T follicular helper cell (primary cell): Measurements from ENCODE around the gene PITPNM3.

Experiments
- DNase-seq: peaks from one replicate; pipeline ENCODE4 v3.0.0-alpha.2; 2020; ENCODE audit warnings: low read depth

The PITPNM3 gene

DNA sequence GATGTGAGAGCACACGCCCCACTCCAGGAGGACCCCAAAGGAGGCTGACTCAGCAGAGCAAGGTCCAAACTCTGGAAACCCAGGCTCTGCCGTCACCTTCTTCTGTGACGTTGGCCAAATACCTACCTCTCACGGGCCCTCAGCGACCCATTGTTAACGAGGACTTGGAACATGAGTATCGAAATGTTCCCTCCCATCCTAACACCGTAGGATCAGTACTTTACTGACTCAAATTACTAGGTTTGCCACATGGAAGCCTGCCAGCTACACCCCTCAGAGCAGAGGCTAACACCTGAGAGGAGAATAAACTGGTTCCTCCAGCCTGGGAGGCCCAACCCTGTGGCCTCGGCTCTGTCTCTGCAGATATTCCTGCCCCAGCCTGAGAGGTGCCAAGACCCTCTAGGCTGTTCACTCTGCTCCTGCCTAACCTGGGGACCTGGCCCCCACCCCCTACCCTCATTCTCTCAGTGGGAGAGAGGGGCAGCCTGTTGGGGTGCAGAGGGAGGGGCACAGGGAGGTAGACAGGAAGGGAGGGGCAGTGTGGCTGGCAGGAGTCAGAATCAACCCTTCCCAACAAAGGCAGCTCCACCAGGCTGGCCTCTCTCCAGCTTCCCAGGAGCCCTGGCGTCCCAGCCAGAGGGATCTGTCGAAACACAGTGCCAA, 4.4 kb downstream of the PITPNM3 start:
- no peak for DNase-seq

DNA sequence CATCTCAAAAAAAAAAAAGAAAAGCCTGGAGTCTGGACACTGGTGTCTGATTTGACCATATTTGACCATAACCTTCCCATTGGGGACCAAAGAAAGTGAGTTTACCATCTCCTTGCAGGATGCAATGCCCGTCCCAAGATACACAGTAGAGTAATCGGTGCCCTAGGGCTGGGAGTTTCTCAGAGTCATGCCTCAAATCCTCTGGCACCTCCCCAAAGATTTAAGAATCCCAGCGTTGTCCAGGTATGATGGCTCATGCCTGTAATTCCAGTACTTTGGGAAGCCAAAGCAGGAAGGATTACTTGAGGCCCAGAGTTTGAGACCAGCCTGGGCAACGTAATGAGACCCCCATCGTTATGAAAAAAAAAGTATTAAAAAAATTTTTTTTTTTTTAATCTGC, 5.0 kb downstream of the PITPNM3 start:
- no peak for DNase-seq

DNA sequence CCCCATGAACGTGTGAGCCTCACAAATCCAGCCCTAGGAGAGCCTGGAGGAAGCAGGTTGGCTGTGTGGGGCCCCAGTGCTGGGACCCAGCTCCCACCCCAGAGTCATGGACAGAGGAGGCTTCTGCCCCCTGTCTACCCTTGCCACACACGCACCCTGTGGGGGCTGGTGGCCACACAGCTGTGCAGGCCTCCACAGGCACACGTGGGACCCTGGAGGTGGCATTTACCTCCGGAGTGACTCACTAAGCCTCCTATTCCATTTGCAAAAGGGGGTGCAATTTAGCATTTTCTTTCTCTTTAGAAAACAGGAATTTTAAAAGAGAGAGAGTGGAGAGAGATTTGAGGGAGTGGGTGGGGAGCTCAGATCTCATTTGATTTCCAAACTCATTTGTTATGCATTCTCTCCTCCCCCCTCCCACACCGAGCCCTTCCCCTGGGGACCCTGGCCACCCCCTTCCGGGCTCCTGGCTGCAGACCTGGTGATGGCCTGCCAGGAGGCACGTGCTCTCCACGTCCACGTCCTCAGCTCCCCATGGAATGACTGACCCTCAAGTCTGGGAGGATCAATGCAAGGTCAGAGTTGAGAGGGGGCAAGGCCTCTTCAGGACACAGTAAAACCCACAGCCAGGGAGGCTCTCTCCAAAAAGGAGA, 6.8 kb downstream of the PITPNM3 start:
- no peak for DNase-seq

DNA sequence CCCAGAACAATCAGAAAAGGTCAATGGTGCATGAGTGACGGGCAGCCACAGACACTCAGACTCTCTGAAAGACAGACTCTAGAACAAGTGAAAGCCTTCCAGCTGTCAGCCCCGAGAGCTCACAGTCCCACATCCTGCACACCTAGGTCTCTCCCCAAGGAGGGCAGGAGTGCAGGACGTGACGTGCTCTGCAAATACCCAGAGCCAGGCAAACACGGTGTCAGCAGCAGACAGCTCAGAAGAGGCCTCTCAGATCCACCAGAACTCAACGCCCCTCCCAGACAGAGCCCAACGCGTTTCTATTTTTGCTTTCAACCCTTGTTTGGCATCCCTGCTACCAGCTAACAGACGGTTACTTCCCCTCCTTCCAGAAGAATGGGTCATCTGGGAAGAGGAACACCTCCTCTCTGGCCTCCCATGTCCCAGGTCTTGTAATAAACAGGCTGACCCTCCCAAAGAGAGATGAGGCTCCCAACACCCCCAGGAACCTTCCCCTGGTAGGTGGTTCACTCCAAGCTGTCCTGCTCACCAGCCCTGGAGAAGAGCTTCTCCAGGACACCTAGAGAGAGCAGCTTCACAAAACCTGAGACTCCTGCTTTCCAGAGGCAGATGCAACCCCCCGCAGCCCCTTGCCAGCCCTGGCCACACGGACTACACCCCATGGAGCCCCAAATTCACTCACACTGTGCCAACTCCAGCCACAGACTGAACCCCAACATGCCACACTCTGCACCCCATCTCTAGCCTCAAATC, 7.6 kb downstream of the PITPNM3 start:
- DNase-seq: no peak

DNA sequence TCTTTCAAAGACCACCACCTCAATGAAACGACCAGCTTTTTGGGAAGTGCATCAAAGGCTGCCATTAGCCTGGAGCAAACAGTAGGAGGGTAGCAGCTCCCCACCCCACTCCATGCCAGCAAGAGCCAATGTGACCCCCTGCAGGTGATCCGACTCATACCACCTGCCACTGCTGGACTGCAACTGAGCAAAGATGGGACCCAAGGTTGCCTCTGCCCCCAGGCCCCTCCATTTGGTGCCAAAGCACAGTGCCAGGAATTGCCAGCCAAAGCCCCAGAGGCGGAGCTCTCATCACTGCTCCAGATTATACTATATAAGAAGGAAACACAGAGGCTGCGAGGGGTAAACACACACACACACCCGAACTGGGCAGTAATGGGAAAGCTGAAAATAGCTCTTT, 8.3 kb downstream of the PITPNM3 start:
- DNase-seq: no peak

DNA sequence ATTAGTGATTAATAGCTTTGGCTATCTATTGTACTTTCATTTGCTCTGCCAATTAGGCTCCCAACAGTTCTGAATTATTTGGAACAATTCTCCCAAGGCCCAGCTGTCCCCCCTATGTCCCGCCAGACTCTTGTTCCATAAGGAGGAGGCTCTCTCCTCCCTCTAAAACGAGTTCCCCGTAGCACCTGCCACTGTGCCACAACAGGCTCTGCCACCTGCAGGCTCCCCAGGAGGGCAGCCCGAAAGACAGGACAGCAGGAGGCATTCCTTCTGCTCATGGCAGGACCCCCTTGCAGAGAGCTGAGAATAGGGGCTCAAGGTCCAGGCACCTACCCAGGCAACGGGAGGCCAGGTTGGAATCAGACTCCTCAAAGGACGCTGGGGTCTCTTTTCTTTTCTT, 9.0 kb downstream of the PITPNM3 start:
- DNase-seq: no peak

DNA sequence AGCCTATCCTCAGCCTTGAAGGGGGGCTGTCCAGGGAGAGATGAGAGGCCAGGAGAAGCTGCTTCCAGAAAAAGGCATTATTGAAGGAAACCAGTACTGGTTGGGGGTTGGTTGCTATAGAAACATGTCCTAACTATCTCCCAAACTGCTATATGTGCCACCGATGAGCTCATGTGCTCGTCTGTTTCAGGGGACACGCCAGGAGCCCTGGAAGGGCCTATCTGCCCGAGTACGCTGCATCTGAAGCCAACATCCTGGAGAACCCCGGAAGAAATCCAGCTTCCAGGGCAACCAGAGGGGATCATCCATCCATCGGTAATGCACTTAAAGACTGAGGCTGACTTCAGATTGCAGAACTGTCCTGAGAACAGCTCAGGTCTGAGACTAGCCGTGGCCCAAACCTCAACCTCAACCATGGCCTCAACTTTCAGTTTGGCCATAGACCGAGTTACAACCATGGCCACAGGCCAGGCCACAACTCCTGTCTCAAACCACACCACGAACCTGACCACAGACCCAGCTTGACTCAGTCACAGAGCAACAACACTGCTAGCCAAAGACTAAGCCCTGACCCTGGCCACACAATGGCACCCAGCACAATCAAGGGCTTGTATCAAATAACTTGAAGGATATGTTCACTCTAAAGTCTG, 10.2 kb downstream of the PITPNM3 start:
- no peak for DNase-seq

DNA sequence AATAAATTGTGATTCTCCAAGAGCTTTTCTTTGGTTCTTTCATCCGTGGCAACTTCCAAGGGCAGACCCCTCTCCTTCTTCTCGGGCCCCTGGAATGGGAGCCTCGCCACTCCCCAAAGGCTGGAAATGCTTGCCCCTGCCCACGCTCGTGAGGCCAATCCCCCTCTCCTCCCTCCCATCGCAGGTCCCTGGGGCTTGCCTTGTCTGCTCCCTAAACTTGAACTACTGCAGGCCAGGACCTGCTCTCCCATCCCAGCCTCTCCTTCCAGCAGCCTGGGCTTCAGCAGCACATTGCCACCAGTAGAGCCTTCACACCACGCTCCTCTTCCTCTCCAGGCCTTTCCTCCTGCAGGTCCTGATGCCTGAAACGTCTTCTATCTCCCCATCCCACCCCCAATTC, 11.1 kb downstream of the PITPNM3 start:
- DNase-seq: no peak

DNA sequence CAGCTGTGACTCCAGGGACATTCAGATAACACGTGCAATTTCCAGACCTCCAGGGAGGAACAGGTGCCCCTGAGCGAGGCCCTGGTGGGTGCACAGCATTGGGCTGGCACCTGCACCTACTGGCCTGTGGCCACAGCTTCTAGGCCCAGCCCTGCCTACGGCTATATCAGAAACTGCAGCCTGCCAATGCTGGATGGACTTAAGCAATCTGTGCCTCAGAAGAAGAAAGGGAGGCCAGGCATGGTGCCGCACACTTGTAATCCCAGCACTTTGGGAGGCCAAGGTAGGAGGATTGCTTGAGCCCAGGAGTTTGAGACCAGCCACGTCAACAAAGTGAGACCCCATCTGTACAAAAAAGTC, 12.4 kb downstream of the PITPNM3 start:
- no peak for DNase-seq

DNA sequence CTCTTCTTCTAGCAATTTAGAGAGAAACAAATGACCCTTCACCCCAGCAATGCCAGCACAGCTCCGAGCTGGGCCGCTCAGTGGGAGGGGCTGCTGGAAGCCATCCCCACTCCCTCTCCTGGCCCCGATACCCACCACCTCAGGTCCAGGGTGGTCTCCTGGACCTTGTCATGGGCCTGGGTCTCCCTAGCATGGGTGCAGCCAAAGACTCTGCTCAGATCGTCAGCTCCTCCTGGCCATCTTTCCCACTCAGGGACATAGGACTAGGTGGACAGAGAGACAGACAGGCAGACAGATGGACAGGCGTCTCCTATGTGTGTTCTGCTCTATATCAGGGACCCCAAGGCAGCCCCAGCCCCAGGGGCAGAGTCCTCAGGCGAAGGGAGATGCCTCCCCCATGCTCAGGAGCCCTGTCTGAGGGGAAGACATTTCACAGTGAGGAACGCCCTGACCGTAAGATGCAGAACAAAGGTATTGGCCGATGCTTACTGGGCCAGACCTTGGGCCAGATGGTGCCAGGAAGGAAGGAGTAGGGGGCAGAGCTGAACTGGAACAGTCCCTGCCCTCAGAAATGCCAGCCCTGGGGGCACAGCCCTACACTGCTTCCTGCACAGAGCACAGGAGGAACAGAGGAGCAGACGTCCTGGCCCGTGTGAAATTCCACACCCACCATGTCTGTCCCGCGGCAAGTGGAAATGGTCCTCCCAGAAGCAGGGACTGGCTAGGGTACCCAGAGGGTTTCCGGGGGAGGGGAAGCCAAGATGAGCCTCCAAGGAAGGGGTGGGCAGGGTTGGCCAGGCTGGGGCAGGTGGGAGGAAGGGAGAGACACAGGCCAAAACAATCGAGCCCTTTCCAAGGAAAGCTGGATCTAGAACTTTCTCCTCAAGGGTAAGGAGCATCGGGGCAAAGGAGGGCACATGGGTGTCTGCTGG, 13.0 kb downstream of the PITPNM3 start:
- DNase-seq: no peak

DNA sequence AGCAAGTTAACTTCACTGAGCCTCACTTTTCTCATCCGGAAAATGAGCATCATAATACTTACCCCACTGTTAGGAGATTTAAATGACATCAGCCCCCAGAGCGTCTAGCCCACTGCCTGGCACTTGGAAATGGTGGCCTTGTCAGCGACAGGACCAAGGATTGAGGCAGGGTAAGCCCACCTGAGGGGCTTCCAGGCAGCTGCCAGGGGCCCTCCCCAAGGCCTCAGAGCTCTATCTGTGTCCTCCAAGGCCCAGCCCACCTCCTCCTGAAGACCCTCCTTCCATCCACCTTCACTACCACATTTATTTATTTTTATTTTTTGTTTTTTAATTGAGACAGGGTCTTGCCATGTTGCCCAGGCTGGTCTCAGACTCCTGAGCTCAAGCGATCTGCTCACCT, 13.8 kb downstream of the PITPNM3 start:
- DNase-seq: no peak

DNA sequence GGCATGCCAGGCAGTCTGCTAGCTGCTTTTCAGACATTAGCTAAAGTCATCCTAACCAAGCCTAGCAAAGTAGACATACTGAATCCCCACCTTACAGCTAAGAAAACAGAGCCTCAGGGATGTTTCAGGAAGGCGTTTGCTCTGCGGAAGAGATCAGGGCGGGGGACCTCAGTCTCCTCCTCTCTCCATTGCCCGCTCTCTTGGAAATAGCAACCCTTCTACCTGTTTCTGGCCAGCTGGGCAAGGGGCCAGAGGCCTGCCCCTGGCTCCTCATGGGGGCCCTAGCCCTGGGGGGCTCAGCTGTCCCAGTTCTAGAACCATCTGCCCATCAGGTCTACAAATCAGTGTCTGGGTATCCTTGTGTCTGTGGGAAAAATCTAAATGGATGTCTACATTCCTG, 14.5 kb downstream of the PITPNM3 start:
- DNase-seq: no peak

DNA sequence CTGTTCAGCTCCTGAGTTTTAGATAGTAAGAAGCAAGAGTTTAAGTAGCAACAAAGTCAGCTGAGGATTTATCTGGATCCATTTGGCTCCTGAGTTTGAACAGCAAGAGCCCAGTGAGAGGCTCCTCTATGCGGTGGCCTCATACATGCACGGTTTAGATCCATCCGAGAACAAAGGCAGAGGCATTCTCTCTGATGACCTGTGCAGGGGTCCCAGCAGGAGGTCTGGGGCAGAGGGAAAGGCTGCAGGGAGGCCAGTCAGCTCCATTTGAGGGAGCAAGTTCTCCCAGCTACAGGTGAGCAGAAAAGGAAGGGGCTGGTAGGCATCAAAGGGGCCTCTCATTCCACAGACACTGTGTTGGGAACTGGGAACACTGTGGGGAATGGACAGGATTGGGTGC, 16.5 kb downstream of the PITPNM3 start:
- DNase-seq: no peak

DNA sequence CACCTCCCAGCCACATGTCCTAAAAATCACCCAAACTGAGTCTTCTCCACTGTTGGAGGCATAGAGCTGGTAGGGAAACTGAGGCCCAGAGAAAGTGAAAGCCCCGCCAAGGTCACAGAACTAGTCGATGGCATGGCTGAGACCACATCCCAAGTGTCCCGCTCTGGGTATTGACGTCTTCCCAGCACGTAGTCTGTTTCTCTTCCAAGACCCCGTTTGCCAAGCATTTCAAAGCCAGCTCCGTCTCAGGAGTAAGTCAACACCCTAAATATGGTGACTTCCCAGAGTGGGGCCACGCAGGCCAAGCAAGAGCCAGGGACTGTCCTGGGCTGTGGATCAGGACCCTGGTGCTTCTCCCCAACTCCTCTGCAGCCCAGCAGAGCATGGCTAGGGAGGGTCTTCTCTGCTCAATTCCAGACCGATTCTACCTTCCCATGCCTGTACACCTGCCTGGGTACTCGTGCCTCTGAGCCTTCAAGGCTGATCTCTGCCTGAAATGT, 19.7 kb downstream of the PITPNM3 start:
- DNase-seq: no peak

DNA sequence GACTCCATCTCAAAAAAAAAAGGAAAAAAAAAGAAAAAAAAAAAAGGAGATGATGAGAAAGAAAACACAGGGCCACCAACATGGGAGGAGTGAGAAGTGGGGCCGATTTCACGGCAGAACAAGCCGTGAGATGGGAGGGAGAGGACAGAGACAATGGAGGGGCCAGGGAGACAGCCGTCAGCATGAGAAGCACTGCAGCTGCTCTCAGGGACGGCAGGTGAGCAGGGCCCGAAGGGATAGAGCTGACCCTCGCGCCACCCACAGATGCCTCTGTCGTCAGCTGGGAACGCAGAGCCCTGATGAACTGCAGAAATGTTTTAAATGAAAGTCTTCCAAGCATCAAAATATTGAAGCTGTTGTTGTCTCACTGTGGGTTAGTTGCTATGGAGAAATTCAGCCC, 20.3 kb downstream of the PITPNM3 start:
- DNase-seq: no peak

DNA sequence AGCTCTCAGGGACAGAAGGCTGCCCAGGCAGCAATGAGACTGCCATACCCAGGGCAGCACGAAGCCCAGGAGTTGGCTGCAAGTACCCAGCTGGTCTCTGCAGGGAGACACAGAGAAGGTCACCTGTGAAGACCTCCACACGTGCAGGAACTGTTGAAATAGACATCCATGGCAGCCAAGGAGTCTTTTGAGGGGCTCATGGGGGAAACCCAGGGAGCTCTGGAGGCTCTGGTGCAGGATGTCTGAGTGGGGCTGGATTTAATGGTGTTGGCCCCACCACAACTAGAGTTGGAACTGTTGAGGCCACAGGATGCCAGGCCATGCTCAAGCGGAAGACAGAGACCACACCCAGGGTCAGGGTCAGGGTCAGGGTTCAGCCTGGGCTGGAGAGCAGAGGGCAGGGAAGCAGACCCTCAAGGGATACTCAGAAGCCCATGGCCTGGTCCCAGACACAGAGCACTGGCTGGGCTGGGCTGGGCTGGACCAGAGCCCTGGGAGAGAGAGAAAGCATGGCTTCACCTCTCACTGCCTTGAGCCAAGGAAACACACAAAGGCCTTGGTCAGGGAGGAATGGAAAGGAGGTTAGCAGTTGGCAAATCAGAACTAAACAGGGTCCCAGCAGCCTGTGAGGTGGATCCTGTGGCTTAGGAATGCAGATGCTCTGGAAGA, 21.4 kb downstream of the PITPNM3 start:
- no peak for DNase-seq

DNA sequence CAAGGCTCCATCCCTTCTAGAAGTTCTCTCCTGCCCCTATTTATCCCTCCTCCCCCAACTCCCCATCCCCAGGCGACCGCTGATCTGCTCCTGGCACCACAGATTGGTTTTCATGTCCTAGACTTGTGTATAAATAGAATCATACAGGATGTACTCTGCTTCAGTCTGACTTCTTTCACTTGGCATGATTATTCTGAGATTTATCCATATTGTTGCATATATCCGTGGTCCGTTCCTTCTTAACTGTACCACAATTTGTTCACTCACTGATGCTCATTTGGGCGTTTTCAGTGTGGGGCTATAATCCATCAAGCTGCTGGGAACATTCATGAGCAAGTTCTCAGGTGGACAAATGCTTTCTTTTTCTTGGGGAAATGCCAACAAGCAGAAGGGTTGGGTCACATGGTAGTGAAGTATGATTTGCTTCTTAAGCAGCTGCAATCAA, 23.9 kb downstream of the PITPNM3 start:
- DNase-seq: no peak

DNA sequence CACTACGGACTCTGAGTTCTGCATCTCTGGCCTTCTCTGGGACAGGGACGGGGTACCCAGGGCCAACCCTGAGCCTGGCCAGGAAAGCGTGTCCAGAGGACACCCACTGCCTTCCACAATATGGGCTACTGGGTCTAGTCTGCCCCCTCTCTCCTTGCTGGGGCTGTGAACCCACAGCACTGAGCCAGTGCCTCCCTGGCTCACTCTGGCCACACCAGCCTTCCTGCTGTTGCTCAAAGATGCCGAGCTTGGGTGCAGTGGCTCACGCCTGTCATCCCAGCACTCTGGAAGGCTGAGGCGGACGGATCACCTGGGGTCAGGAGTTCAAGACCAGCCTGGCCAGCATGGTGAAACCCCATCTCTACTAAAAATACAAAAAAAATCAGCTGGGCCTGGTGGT, 24.8 kb downstream of the PITPNM3 start:
- no peak for DNase-seq

DNA sequence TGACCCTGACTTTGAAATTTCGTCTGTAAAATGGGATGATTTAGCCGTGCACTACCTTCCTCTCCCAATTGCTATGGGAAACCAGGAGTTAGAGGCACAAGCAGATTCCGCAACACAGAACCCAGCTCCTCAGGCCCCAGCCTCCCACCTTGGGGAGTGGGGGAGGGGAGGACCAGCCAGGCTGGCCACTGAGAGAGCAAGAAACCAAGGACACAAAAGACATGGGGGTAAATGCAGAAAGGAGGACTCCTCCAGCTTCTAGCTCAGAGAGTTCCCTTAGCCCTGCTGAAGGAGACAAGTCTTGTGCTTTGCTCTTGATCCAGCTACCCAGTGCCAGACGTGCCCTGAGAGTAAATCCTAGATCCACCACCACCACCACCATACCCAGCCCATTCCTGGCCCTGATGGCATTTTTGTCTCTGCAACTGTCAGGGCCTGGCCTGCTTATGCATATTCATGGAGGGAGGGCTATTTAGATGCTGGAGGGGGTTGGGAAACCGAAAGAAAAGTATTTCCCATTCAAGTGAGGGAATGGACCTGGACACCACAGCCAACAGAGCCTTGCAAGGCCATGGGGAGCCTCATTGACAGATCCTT, 25.9 kb downstream of the PITPNM3 start:
- DNase-seq: no peak

DNA sequence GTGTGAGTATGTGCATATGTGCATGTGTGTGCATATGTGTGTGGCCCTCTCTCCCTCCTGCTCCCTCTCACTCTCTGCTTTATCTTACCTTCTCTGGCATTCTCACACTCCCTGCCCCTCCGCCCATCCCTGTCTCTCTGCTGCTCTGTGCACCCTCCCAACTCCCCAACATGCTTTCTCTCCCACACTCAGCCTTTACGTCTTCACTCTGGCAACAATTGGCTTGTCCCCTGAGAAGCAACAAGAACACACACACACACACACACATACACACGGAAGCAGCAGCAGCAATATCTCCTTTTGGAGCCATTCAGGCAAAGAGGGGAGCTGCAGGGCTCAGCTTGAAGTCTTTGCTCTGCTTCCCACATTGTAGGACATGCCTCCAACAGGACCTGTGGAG, 27.8 kb downstream of the PITPNM3 start:
- no peak for DNase-seq
